ENCODE results near the gene COX17. TPM values are rescaled to one million over a fixed set of nuclear protein-coding genes. Genes with fewer than 3 reads are reported as not detected.

The COX17 gene
- total and polyA plus RNA-seq, 12 donors = 38.3 to 555 (median 104) TPM

DNA sequence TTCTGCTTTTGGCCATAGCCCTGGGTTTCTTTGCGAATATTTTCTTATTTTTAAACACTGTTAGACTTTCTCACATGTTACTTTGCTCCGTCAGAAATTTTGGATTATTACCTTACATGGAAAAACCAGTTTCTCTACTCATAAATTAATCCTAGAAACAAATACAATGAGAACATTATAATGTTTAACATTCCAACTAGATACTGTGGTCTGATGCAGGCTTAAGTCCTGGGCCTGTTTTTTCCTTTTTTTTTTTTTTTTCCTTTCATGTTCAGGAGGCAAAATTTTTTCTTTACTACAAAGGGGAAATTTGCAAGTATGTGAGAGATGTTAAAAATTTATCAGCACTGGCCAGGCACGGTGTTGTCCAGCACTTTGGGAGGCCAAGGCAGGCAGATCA, 45.7 kb downstream of the COX17 start:
- DNase-seq = no peak
- H3K36me3 ChIP-seq (replicated peaks in 1 of 2) = no peaks in the 10 kb centered on the region
- H3K27me3 ChIP-seq = no peaks in the 10 kb centered on the region
- H3K4me1 ChIP-seq (replicated peaks in 1 of 2) = peaks cover 22 to 34% of the 10 kb centered on the region in 2 donors
- intact Hi-C loops (cut with DNase I) = no loop called here
- TF ChIP-seq POLR2A (IDR thresholded peaks at IDR 0.05) = no peak
- TF ChIP-seq, protein P1, sequence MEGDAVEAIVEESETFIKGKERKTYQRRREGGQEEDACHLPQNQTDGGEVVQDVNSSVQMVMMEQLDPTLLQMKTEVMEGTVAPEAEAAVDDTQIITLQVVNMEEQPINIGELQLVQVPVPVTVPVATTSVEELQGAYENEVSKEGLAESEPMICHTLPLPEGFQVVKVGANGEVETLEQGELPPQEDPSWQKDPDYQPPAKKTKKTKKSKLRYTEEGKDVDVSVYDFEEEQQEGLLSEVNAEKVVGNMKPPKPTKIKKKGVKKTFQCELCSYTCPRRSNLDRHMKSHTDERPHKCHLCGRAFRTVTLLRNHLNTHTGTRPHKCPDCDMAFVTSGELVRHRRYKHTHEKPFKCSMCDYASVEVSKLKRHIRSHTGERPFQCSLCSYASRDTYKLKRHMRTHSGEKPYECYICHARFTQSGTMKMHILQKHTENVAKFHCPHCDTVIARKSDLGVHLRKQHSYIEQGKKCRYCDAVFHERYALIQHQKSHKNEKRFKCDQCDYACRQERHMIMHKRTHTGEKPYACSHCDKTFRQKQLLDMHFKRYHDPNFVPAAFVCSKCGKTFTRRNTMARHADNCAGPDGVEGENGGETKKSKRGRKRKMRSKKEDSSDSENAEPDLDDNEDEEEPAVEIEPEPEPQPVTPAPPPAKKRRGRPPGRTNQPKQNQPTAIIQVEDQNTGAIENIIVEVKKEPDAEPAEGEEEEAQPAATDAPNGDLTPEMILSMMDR (IDR thresholded peaks at IDR 0.05) = no peak
- no peaks in the 10 kb centered on the region for H3K9me3 ChIP-seq (replicated peaks in 1 of 3)
- H3K4me3 ChIP-seq = no peak overlapping the region
- WGBS, 4 donors = 85 to 88% (median 87%) methylated on average over 3 of the region's 3 CpGs
- peak overlapping the region in 1 of 5 donors; percentile 78 for H3K27ac ChIP-seq

DNA sequence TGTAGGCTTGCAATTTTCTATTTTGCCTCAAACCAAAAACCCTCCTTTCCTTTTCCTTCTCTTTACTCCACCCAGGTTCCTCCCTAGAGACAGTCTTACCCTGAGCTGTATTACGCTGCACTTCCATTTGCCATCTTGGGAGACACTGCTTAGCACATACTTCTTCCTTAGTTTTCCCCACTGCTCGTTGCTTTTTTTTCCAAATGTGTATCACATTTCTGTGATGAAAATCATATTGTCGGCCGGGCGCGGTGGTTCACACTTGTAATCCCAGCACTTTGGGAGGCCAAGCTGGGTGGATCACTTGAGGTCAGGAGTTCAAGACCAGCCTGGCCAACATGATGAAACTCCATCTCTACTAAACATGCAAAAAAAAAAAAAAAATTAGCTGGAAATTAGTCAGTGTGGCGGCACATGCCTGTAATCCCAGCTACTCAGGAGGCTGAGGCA, 46.3 kb downstream of the COX17 start:
- TF ChIP-seq, protein P1 (IDR thresholded peaks at IDR 0.05) = no peak
- TF ChIP-seq POLR2A (IDR thresholded peaks at IDR 0.05) = no peak
- peaks cover 16 to 28% of the 10 kb centered on the region in 2 donors for H3K4me1 ChIP-seq (replicated peaks in 1 of 2)
- no peaks in the 10 kb centered on the region for H3K27me3 ChIP-seq
- H3K9me3 ChIP-seq (replicated peaks in 1 of 3) = no peaks in the 10 kb centered on the region
- no peak for DNase-seq
- peak overlapping the region in 3 of 5 donors; percentile 34 to 78 (median 68) for H3K27ac ChIP-seq
- WGBS, 4 donors = 85 to 94% (median 91%) methylated on average over 7 of the region's 7 CpGs
- no peaks in the 10 kb centered on the region for H3K36me3 ChIP-seq (replicated peaks in 1 of 2)
- intact Hi-C loops (cut with DNase I) = no loop called here
- H3K4me3 ChIP-seq = no peak overlapping the region

DNA sequence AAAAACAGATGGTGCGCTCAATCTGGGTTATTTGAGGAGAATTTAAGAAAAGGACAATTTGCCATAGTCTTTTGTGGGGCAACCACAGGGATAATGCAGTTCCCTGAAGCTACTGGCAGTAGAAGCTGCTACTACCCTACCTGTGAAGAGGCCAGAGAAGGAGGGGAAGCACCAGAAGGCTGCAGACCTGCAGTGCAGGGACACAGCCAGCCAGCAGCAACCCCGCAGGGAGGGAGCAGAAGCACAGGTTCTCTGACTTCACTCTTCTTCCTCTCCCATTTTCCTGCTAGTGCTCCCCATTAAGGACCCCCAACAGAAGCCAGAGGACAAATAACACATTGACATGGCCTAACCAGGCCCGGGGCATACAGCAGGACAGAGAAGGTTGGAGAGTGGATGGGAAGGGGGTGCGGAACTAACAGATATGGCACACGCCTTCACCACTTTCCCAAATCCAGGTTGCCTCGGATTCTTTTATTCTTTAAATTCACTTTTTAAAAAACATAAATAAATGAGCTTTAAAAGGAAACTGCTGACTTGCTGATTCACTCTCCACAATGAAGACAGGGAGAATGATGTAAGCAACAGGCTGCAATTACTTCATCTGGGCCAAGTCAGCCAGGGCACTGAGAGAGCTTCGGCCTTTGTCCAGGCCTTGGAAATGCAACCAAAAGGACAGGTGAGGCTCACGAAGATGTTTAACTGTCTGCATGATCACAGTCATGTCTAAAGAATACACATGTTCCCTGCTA, 46.9 kb downstream of the COX17 start:
- TF ChIP-seq, protein P1 (IDR thresholded peaks at IDR 0.05) = no peak
- TF ChIP-seq POLR2A (IDR thresholded peaks at IDR 0.05) = peak in 1 of 2 donors; percentile 9
- Histone ChIP-seq H3K4me1 (replicated peaks in 1 of 2) (peaks cover 15 to 27% of the 10 kb centered on the region in 2 donors), H3K27ac (peak overlapping the region in 3 of 5 donors; percentile 34 to 78 (median 68)), H3K36me3 (replicated peaks in 1 of 2) (no peaks in the 10 kb centered on the region), H3K4me3 (no peak overlapping the region), H3K9me3 (replicated peaks in 1 of 3) (no peaks in the 10 kb centered on the region), H3K27me3 (no peaks in the 10 kb centered on the region)
- DNase-seq = peak; percentile 59 to 73 (median 65)
- WGBS, 4 donors = 66 to 72% (median 70%) methylated on average over 8 of the region's 8 CpGs
- intact Hi-C loops (cut with DNase I) = no loop called here

DNA sequence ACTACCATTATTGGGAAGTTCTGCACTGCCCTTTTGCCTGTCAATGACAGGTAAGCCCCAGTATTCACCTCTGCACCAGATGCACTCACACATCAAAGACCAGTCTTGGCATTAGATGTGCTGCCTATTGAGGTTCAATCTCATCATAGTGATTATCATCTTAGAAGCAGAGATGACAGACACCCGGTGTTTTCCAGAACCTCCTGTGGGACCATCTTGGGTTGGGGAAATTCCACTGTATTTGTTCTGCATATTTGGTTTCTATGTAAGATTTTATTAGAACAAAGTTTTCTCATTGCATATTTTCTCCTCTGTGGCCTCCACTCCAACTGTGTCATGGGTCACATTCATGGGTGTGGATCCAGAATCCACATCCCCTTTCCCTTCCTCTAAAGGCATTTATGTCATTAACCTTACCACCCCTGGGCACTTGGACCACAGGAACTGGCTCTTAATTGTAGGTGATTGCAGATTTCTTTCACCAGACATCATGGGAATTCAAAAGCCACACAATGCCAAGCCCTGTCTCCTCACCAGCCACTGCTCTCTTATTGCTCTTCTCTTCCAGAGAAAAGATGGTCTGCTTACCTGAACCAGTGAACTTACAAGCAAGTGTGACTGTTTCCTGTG, 48.3 kb downstream of the COX17 start:
- peaks cover 15 to 27% of the 10 kb centered on the region in 2 donors for H3K4me1 ChIP-seq (replicated peaks in 1 of 2)
- peak in 1 of 7 donors; percentile 24 for DNase-seq
- intact Hi-C loops (cut with DNase I) = no loop called here
- H3K27ac ChIP-seq = peak overlapping the region in 1 of 5 donors; percentile 29
- H3K9me3 ChIP-seq (replicated peaks in 1 of 3) = no peaks in the 10 kb centered on the region
- no peaks in the 10 kb centered on the region for H3K36me3 ChIP-seq (replicated peaks in 1 of 2)
- H3K27me3 ChIP-seq = no peaks in the 10 kb centered on the region
- TF ChIP-seq, protein P1 (IDR thresholded peaks at IDR 0.05) = no peak
- no peak for TF ChIP-seq POLR2A (IDR thresholded peaks at IDR 0.05)
- H3K4me3 ChIP-seq = no peak overlapping the region
- 54 to 90% (median 77%) methylated on average over 1 of the region's 1 CpG for WGBS, 4 donors

All from adrenal gland (tissue), 12 donors.